ENCODE results near the gene GPR176. TPM values are rescaled to one million over a fixed set of nuclear protein-coding genes. Genes with fewer than 3 reads are reported as not detected.

GPR176 gene
- total RNA-seq, 1 donor from 2014 or later, result 32.1 TPM

DNA sequence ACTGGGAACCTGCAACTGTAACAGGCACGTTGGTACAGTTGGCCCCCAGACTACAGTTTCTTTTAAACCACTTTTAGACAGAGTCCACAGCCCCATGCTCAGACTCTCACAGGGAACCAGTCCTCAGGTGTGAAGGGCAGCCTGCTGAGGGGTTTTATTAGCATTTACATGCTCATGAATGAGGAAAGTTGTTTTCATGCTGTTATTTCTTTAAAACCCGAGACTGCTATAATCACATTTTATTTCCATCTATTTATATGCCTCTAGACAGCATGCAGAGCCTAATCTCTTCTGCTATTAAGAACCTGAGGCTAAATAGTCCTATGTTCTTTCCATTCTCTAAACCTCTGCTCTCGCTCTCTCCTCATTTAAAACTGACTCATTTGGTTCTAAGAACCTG, 111.2 kb downstream of the GPR176 start:
- DNase-seq (ENCODE audit: low read depth), result no peak
- H3K4me3 ChIP-seq (ENCODE audit: low read depth, low read length), result no peak overlapping the region
- TF ChIP-seq, protein P1, sequence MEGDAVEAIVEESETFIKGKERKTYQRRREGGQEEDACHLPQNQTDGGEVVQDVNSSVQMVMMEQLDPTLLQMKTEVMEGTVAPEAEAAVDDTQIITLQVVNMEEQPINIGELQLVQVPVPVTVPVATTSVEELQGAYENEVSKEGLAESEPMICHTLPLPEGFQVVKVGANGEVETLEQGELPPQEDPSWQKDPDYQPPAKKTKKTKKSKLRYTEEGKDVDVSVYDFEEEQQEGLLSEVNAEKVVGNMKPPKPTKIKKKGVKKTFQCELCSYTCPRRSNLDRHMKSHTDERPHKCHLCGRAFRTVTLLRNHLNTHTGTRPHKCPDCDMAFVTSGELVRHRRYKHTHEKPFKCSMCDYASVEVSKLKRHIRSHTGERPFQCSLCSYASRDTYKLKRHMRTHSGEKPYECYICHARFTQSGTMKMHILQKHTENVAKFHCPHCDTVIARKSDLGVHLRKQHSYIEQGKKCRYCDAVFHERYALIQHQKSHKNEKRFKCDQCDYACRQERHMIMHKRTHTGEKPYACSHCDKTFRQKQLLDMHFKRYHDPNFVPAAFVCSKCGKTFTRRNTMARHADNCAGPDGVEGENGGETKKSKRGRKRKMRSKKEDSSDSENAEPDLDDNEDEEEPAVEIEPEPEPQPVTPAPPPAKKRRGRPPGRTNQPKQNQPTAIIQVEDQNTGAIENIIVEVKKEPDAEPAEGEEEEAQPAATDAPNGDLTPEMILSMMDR (conservative IDR thresholded peaks at IDR 0.05; ENCODE audit: low read depth, low read length), result no peak

DNA sequence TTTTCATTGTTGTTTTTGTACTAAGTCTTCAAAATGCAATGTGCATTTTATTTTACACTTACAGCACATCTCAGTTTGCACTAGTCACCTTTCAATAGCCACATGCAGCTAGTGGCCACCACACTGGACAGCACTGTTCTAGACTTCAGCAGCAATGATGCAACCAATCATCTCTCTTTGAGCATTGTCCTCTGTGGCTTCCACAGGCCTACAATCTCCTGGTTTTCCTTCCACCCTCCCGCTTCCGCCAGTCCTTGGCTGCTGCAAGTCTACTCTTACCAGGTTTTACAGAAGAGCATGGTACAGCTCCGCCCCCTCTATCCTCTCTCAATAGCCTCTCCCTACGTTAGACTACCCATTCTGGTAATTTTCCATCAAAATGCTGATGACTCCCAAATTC, 112.3 kb downstream of the GPR176 start:
- no peak overlapping the region for H3K4me3 ChIP-seq (ENCODE audit: low read depth, low read length)
- TF ChIP-seq, protein P1 (conservative IDR thresholded peaks at IDR 0.05; ENCODE audit: low read depth, low read length), result no peak
- DNase-seq (ENCODE audit: low read depth), result no peak

DNA sequence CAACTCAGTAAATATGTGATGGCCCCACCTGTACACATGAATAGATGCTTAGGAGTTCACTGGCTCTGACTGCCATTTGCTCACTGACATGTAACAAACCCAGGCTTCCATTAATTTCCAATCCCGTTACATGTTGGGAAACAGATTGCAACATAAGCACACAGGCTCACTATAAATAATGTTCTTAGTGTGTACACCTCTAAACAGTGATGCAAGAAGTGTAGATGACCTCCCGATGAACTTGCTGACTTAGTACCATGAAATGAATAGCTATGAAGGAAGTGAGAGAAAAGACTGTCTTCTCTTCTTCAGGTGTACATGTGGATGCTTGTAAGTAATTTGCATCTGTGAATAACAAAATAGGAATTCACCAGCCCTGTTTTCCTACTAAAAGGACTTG, 116.0 kb downstream of the GPR176 start:
- TF ChIP-seq, protein P1 (conservative IDR thresholded peaks at IDR 0.05; ENCODE audit: low read depth, low read length), result no peak
- DNase-seq (ENCODE audit: low read depth), result peak; percentile 80
- no peak overlapping the region for H3K4me3 ChIP-seq (ENCODE audit: low read depth, low read length)

DNA sequence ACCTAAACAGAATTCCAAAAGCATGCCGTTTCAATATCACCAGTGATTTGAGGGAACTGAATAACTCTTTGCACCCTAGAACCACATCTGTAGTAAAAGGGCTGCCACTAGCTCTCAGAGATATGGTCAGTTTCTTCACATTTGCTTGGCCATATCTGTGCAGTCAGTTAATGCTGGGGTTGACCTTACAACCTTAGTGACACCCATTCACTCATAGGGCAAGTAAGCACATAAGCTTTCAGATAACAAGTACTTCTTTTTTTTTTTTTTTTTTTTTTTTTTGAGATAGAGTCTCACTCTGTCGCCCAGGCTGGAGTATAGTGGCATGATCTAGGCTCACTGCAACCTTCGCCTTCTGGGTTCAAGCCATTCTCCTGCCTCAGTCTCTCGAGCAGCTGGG, 117.0 kb downstream of the GPR176 start:
- H3K4me3 ChIP-seq (ENCODE audit: low read depth, low read length), result no peak overlapping the region
- TF ChIP-seq, protein P1 (conservative IDR thresholded peaks at IDR 0.05; ENCODE audit: low read depth, low read length), result no peak
- no peak for DNase-seq (ENCODE audit: low read depth)

DNA sequence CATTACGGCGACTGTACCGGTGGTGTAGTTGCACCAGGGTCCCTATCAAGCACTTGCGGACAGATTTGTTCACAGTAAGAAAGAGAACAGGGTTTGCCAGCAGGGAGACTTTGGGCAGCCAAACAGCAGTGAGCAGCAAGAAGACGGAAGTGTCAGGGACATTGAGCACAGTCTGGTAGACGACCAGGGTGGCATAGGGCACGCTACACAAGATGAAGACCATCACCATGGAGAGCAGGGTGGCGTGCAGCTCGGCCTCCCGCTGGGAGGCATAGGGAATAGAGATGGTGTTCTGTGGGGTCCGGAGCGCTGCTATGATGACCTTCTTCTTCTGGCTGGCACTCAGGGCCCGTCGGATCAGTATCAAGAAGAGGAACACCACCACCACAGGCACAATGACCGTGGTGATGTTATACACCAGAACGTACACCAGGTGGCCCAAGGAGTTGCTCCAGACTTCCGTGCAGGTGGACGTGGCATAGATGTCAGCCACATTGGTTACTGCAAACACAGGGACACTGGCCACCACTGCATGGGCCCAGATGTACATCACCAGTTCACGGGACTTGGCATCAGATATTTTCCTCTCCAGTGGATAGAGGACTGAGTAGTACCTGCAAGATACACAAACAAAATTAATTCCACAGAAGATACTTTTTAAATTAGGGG, 118.3 kb downstream of the GPR176 start:
- TF ChIP-seq, protein P1 (conservative IDR thresholded peaks at IDR 0.05; ENCODE audit: low read depth, low read length), result peak; percentile 71
- no peak overlapping the region for H3K4me3 ChIP-seq (ENCODE audit: low read depth, low read length)
- DNase-seq (ENCODE audit: low read depth), result no peak

DNA sequence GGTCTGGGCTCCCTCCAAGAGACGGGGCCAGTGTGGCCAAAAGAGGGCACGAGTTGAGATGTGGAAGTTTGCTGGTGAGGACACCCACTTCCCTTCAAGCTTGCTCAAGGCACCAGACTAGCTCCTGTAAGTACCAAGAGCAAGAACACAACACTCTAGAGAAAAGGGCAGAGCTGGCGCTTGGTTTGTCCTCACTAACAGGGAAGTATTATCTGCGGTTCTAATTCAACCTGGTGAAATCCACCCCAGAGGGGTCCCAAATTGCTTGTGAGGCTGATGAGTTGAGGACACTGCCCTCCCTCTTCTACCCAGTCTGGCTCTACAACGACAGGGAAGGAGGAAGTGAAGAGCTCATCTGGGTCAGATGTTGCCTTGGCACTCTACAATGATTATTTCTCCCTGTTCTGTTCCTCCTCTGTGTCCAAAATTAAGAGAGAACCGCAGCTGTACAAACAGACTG, 120.5 kb downstream of the GPR176 start:
- H3K4me3 ChIP-seq (ENCODE audit: low read depth, low read length), result no peak overlapping the region
- TF ChIP-seq, protein P1 (conservative IDR thresholded peaks at IDR 0.05; ENCODE audit: low read depth, low read length), result no peak
- no peak for DNase-seq (ENCODE audit: low read depth)

DNA sequence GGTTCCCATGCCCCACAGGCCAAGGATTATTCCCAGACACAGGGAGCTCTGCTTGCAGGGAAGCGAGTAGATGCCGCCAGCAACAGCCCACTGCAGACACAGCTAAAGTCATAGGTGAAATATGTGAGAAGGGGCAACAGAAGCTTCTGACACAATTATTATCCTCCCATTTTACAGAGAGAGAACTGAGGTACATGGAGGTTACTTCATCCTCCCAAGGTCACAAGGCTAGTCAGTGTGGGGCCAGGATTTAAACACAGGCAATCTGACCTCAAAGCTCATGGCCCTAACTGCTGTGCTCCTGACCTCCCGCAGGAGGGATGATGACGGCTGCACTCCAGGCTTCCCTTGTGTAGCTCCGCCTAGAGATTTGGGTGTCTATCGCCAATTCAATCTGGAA, 121.7 kb downstream of the GPR176 start:
- TF ChIP-seq, protein P1 (conservative IDR thresholded peaks at IDR 0.05; ENCODE audit: low read depth, low read length), result no peak
- no peak for DNase-seq (ENCODE audit: low read depth)
- H3K4me3 ChIP-seq (ENCODE audit: low read depth, low read length), result no peak overlapping the region
